Embryonic facial prominence (tissue), 1 donor: ENCODE measurements around the gene CCRL2.
"Not testable (repeated sequence)": the region's sequence is repeated elsewhere in the genome, so short reads cannot be mapped to it uniquely, and the experiment has no call there.

ENCODE experiments used
- DNase-seq: peaks from one replicate; pipeline ENCODE4 v3.0.0-alpha.2; 2016; ENCODE audit errors: extremely low spot score

CCRL2 gene

GRCh38 chr3:46405301-46406019 is 1.6 kb upstream of the CCRL2 start:
- DNase-seq: no peak

GRCh38 chr3:46406443-46406787 is 644 bp upstream of the CCRL2 start:
- no peak for DNase-seq

DNA sequence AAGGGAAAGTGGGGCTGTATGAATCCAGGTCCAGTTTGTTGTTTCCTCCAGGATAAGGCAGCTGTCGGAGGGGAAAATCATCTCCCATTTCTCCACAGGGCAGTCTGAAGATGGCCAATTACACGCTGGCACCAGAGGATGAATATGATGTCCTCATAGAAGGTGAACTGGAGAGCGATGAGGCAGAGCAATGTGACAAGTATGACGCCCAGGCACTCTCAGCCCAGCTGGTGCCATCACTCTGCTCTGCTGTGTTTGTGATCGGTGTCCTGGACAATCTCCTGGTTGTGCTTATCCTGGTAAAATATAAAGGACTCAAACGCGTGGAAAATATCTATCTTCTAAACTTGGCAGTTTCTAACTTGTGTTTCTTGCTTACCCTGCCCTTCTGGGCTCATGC is 911 bp downstream of the CCRL2 start:
- DNase-seq: no peak

GRCh38 chr3:46408853-46409252 is 1.8 kb downstream of the CCRL2 start:
- DNase-seq: no peak

GRCh38 chr3:46409739-46410489 is 2.9 kb downstream of the CCRL2 start:
- DNase-seq: no peak

DNA sequence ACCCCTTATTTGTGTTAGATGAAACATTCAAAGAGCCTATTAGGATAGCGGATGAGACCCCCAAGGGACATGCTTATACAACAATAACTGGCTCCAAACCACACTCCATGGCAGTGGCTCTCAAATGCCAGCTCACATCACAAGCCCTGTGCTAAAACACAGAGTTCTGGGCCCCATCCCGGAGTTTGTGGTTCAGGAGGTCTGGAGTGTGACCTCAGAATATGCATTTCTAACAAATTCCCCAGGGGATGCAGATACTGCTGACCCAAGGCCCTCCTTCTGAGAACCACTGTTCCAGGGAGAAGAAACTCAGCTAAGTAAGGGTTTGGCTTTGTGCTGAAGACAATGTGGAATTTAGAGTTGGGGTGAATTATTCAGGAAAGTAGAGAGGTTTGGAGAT is 3.6 kb downstream of the CCRL2 start:
- no peak for DNase-seq

DNA sequence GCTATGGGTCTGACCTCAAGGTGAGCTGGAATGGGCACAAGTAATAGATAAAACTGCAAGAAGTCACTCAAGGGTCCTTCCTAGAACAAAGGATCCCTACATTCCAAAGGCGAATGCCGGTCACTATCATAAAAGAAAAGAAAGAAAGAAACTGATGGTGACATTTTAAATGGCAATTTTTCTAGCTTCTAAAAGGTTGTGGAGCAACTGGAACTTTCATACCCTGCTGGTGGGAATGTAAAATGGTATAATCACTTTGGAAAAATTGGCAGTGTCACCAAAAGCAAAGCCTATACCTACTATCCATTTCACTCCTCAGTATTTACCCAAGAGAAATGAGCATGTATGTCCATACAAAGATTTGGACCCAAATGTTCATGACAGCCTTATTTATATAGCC is 4.2 kb downstream of the CCRL2 start:
- no peak for DNase-seq

GRCh38 chr3:46412786-46413298 is 5.8 kb downstream of the CCRL2 start:
- DNase-seq: no peak

- DNase-seq: no peak
These were observed 6.9 kb downstream of the CCRL2 start for GRCh38 chr3:46413951-46414350.

DNA sequence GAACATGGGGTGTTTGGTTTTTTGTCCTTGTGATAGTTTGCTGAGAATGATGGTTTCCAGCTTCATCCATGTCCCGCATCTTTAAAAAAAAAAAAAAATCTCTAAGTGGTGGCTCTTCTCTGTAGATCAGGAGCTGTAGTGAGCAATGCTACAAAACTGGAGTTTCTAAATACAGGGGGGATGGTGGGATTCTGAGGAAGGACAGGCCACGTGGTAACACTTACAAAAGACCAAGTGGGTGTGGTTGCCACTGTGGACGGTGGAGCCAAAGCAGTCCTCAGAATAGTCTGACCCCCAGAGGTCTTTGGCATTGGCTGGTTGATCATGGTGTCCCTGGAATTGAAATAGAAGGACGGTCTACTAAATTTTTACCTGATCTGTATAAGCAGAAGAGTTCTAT is 7.7 kb downstream of the CCRL2 start:
- no peak for DNase-seq

DNA sequence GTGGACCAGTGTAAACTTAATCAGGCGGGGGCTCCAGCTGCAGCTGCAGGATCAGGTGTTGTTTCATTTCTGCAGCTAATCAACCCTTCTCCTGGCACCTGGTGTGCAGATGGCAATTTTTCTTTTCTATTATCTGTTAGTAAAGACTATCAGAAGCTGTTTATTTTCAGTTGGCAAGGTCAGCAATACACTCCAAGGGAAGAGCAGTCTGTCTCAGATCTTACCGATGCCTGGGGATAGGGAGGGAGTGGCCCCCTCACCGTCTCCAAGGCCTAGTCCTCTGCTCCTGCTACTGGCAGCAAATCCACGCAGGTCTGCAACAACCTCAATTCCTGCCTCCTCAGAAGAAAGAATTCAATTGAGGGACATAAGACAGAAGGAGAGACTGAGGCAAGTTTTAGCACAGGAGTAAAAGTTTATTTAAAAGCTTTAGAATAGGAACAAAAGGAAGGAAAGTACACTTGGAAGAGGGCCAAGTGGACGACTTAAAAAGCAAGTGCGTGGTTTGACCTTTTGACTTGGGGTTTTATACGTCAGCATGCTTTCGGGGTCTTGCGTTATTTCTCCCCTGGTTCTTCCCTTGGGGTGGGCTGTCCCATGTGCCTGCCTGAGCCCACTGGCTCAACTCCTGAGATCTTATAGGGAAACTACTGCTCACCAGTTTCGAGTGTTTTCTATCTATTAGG is 9.2 kb downstream of the CCRL2 start:
- DNase-seq: no peak

DNA sequence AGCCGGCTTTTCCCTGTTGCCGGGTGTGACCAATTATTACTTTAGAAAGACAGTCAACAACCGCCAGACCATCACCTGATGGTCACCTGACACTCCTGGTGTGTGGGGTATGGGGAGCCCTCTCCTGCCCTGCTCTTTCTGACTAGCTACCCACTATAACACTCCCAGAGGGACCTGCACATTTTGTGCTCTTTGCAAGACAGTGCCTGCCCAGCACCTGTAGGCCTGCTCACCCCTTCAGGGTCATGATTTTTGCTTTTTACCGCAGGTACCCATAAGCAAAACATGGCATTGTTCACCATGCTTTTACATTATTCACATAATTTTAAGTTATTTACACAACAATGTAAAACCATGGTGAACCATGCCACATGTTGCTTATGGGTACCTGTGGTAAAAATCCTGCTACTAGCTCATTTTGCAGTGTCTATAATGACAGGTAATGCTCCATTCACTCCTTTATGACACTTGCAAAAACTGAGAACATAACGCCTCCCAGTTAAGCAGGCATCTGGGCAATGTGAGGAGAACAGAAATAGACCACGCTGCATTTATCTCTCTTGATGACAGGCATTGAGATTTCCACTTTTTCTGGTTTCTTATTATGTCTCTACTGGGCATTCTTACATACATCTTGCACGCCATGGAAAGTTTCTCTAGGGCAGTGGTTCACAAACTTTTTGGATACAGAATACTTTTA is 9.9 kb downstream of the CCRL2 start:
- no peak for DNase-seq

DNA sequence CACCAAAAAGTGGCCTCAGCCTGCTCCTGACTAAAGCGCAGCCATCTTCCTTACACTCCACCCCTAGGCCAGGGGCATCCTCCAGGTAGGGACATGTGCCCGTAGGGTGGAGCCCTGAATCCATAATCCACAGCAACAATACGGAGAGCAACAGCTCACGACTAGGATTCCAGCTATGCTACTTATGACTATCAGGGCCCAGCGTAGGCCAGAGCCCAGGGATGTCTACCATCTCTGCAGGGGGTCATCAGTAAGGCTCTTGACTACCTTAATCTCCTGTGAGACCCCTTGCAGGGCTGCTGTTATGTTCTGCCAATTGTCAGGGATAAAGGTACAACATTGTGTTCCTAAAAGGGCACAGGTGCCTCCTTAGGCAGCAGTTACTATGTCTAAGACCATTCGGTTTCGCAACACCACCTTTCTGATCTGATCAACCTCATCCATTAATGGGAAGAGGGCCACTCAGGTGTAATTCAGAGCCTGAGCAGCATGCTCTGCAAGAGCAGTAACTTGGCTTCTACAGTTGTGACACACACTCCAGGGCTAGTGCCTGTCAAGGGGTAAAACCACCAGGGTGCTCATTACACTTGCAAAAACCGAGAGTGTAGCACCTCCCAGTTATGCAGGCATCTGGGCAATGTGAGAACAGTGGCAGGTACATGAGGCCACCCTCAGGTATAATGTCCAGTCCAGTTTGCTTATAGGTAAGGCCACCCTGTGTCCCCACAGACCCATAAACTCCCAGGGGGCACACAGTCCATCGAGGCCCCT is 11.0 kb downstream of the CCRL2 start:
- DNase-seq: no peak

DNA sequence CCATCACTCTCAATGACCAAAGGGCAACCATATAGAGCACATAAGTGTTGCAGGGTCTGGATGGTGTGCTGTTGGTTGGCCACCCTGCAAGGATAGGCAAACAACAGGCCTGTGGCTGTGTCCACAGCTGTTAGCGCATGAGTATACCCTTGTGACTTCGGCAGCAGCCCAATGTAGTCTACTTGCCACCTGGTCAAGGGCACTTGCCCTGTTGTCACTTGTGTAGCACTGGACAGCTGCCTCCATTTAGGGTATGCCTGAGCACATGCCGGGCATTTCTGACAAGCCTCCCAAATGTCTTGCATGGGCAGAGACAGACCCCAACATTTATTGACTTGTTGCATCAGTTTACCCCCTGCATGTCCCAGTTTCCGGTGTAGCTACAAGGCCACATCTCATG is 12.8 kb downstream of the CCRL2 start:
- DNase-seq: no peak

GRCh38 chr3:46420931-46421330 is 13.9 kb downstream of the CCRL2 start:
- no peak for DNase-seq

DNA sequence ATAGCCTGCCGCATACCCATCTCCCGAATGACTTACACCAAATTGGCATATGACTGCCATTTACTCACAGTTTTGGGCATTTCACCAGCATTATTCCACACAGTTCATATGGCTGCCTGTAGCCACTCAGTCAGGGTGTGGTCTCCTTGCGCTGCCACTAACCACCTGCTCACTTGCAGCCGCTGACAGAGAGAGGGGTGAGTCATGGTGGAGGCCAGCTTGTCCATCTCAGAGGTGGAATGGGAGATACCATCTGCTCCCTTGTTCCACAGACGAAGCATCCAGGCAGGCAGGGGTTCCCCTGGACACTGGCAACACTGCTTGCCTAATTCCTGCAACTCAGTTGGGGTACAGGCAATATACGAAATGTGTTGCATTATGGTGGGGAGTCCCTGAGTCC is 15.6 kb downstream of the CCRL2 start:
- no peak for DNase-seq

- no peak for DNase-seq
These were observed 16.5 kb downstream of the CCRL2 start for GRCh38 chr3:46423588-46423987.

- not testable (repeated sequence) for DNase-seq
These were observed 19.4 kb downstream of the CCRL2 start for GRCh38 chr3:46426476-46426875.

GRCh38 chr3:46427404-46427803 is 20.3 kb downstream of the CCRL2 start:
- DNase-seq: not testable (repeated sequence)

DNA sequence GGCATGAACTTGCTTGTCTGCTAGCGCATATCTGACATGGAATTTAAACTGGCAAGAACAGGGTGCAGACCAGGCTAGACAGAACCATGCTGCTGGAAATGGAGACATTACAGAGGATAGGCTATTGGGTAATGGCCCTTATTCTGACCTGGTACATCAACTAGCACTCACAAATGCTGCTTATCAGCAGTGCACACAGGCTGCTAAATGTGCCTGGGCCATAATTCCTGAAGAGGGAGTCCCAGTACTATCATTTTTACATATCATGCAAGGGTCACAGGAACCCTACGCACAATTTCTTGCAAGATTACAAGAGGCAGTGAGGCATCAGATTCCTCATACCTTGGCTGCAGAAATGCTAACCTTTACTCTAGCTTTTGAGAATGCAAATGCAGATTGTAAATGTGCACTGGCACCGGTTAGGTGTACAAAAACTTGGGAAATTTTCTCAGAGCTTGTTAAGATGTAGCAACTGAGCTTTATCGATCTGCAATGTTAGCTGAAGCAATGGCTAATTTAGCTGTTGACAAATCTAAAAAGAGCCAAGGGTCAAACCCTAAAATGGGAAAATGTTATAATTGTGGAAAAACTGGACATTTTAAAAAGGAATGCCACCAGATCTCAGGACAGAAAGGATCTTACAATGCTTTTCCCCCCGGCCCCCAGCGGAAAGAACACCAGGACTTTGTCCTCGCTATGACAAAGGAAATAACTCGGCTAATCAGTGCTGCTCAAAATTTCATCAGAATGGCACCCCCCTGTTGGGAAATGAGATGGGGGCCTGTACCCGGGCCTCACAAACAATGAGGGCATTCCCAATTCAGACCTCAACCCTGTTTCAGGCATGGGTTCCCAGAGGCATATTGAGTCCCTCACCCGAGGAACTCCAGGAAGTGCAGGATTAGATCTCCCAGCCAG is 21.1 kb downstream of the CCRL2 start:
- no peak for DNase-seq
